Measurements from ENCODE around the gene SRSF4. TPM values are rescaled to one million over a fixed set of nuclear protein-coding genes. Genes with fewer than 3 reads are reported as not detected.
A peak's percentile ranks its signal among the peaks of the same experiment; 100 is the strongest.

SRSF4 gene
- total and polyA plus RNA-seq, 9 of the 15 experiments (the other 6 are each of a cell fraction or from before 2014, with no cell fraction given): 15.9 to 132 (median 82.0) TPM

- TF ChIP-seq ZFP91 (CRISPR knock-in tag; IDR thresholded peaks at IDR 0.05) (no peak), ZNF140 (CRISPR knock-in tag; IDR thresholded peaks at IDR 0.05) (no peak), ZNF668 (CRISPR knock-in tag; IDR thresholded peaks at IDR 0.05) (no peak), ZNF354B (CRISPR knock-in tag; IDR thresholded peaks at IDR 0.05) (no peak), ZNF511 (CRISPR knock-in tag; IDR thresholded peaks at IDR 0.05) (no peak; the same call in 1 of the 2 replicates), NR0B1 (IDR thresholded peaks at IDR 0.05; ENCODE audit: partially characterized antibody) (no peak), ERF (CRISPR knock-in tag; IDR thresholded peaks at IDR 0.05) (no peak), ZMIZ1 (IDR thresholded peaks at IDR 0.05; ENCODE audit: low read depth in 2 of 2, low read length in 2 of 2) (no peak), SRSF1 (IDR thresholded peaks at IDR 0.05; ENCODE audit: low read depth, low read length) (no peak), ZNF655 (CRISPR knock-in tag; IDR thresholded peaks at IDR 0.05) (no peak), ZNF175 (CRISPR knock-in tag; IDR thresholded peaks at IDR 0.05; ENCODE audit: low read depth) (no peak), GABPB1 (CRISPR knock-in tag; IDR thresholded peaks at IDR 0.05) (peak; percentile 43; the same call in 1 of the 2 replicates), GTF2B (IDR thresholded peaks at IDR 0.05; ENCODE audit: extremely low read depth, insufficient read length) (no peak), MTF1 (CRISPR knock-in tag; IDR thresholded peaks at IDR 0.05; ENCODE audit: borderline replicate concordance) (no peak), TFAM (CRISPR knock-in tag; conservative IDR thresholded peaks at IDR 0.05) (no peak), KDM4B (IDR thresholded peaks at IDR 0.05; ENCODE audit: borderline replicate concordance in 2 of 2, low read depth in 1 of 2) (peak in 1 of 2 experiments; percentile 23; a peak in 1 of 4 replicates)
Measured at GRCh38 chr1:29124366-29125236, 57.1 kb downstream of the SRSF4 start (continued).

Data from K562 (cell line).